ENCODE measurements around the gene ITGAV. TPM values are rescaled to one million over a fixed set of nuclear protein-coding genes. Genes with fewer than 3 reads are reported as not detected.

The ITGAV gene
- total RNA-seq, 2 experiments from 2014 or later, result 2.9 to 3.7 TPM

DNA sequence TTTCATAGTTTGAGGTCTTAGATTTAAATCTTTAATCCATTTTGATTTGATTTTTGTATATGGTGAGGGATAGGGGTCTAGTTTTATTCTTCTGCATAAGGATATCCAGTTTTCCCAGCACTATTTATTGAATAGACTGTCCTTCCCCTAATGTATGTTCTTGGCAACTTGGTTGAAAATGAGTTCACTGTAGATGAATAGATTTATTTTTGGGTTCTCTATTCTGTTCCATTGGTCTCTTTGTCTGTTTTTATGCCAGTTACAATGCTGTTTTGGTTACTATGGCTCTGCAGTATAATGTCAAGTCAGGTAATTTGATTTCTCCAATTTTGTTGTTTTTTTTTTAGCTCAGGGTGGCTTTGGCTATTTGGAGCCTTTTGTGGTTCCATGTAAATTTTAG, 109.9 kb downstream of the ITGAV start:
- ChIA-PET POLR2A (no interaction called here), CTCF (no interaction called here)
- Mint-ChIP-seq H3K4me1 (ENCODE audit: low read depth) (peaks cover 8% of the 10 kb centered on the region), H3K27me3 (peaks cover 40% of the 10 kb centered on the region), H3K36me3 (ENCODE audit: low read depth) (no peaks in the 10 kb centered on the region), H3K4me3 (no peak overlapping the region), H3K9me3 (no peaks in the 10 kb centered on the region), H3K27ac (no peak overlapping the region)
- no peak overlapping the region for H3K4me3 ChIP-seq (ENCODE audit: low read length)
- H3K27me3 ChIP-seq (ENCODE audit: control insufficient read depth in 1 of 2, insufficient read depth in 2 of 2, low read length in 2 of 2), result peaks cover 10 to 14% of the 10 kb centered on the region in 2 experiments
- ATAC-seq (ENCODE audit: poor library complexity) (no peak), DNase-seq (no peak)
- H3K27ac ChIP-seq (ENCODE audit: low read depth in 1 of 2, low read length in 2 of 2), result no peak overlapping the region
- no peaks in the 10 kb centered on the region for H3K4me1 ChIP-seq (ENCODE audit: insufficient read depth, low read length)
- no peaks in the 10 kb centered on the region for H3K36me3 ChIP-seq (ENCODE audit: insufficient read depth, low read length)
- intact Hi-C loops (cut with DNase I, micrococcal nuclease), result no loop called here
- TF ChIP-seq, protein P1, sequence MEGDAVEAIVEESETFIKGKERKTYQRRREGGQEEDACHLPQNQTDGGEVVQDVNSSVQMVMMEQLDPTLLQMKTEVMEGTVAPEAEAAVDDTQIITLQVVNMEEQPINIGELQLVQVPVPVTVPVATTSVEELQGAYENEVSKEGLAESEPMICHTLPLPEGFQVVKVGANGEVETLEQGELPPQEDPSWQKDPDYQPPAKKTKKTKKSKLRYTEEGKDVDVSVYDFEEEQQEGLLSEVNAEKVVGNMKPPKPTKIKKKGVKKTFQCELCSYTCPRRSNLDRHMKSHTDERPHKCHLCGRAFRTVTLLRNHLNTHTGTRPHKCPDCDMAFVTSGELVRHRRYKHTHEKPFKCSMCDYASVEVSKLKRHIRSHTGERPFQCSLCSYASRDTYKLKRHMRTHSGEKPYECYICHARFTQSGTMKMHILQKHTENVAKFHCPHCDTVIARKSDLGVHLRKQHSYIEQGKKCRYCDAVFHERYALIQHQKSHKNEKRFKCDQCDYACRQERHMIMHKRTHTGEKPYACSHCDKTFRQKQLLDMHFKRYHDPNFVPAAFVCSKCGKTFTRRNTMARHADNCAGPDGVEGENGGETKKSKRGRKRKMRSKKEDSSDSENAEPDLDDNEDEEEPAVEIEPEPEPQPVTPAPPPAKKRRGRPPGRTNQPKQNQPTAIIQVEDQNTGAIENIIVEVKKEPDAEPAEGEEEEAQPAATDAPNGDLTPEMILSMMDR (IDR thresholded peaks at IDR 0.05), result no peak
- H3K9me3 ChIP-seq (ENCODE audit: control insufficient read depth in 1 of 2, insufficient read depth in 1 of 2, low read length in 2 of 2), result no peaks in the 10 kb centered on the region

DNA sequence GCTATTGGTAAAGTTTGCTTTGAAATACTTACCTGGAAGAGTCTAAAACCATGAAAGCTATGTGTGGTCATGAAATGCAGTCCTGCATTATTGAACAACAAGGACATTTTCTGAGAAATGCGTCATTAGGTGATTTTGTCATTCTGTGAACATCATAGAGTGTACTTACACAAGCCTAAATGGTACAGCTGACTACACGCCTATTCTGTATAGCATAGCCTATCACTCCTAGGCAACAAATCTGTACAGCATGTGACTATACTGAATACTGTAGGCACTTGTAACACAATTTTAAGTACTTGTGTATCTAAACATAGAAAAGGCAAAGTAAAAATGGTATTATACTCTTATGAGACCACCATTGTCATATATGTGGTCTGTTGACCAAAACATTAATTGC, 112.2 kb downstream of the ITGAV start:
- H3K4me1 Mint-ChIP-seq (ENCODE audit: low read depth), result no peaks in the 10 kb centered on the region
- no peaks in the 10 kb centered on the region for H3K36me3 Mint-ChIP-seq (ENCODE audit: low read depth)
- ATAC-seq (ENCODE audit: poor library complexity) (no peak), DNase-seq (no peak)
- H3K27ac Mint-ChIP-seq, result no peak overlapping the region
- H3K27me3 Mint-ChIP-seq, result peaks cover 21% of the 10 kb centered on the region
- ChIA-PET POLR2A (no interaction called here), CTCF (no interaction called here)
- Histone ChIP-seq H3K36me3 (ENCODE audit: insufficient read depth, low read length) (no peaks in the 10 kb centered on the region), H3K4me3 (ENCODE audit: low read length) (no peak overlapping the region), H3K27me3 (ENCODE audit: control insufficient read depth in 1 of 2, insufficient read depth in 2 of 2, low read length in 2 of 2) (no peaks in the 10 kb centered on the region), H3K27ac (ENCODE audit: low read depth in 1 of 2, low read length in 2 of 2) (no peak overlapping the region), H3K9me3 (ENCODE audit: control insufficient read depth in 1 of 2, insufficient read depth in 1 of 2, low read length in 2 of 2) (no peaks in the 10 kb centered on the region), H3K4me1 (ENCODE audit: insufficient read depth, low read length) (no peaks in the 10 kb centered on the region)
- H3K4me3 Mint-ChIP-seq, result no peak overlapping the region
- H3K9me3 Mint-ChIP-seq, result no peaks in the 10 kb centered on the region
- TF ChIP-seq, protein P1 (IDR thresholded peaks at IDR 0.05), result no peak
- intact Hi-C loops (cut with DNase I, micrococcal nuclease), result no loop called here

DNA sequence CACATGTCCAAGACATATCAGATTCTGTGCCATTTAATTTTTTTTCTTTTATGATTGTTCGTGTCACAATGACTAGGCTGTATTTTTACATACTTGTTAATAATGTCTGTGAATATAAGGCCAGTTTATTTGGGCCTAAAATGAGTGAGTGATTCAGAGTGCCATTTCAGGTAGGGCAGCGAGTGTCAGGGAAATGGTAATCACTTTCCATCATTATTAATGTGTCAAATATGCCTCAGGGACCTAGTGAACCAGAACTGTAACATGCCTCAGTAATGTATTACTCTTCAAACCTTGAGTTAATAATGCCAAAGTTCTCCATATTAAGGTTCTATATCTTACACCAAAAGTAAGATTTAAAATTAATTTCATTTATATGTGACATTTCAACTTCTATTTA, 112.6 kb downstream of the ITGAV start:
- POLR2A ChIA-PET, result no interaction called here
- Histone ChIP-seq H3K4me1 (ENCODE audit: insufficient read depth, low read length) (no peaks in the 10 kb centered on the region), H3K27ac (ENCODE audit: low read depth in 1 of 2, low read length in 2 of 2) (no peak overlapping the region), H3K27me3 (ENCODE audit: control insufficient read depth in 1 of 2, insufficient read depth in 2 of 2, low read length in 2 of 2) (no peaks in the 10 kb centered on the region), H3K36me3 (ENCODE audit: insufficient read depth, low read length) (no peaks in the 10 kb centered on the region), H3K9me3 (ENCODE audit: control insufficient read depth in 1 of 2, insufficient read depth in 1 of 2, low read length in 2 of 2) (no peaks in the 10 kb centered on the region), H3K4me3 (ENCODE audit: low read length) (no peak overlapping the region)
- TF ChIP-seq, protein P1 (IDR thresholded peaks at IDR 0.05), result no peak
- Mint-ChIP-seq H3K27ac (no peak overlapping the region), H3K27me3 (peaks cover 21% of the 10 kb centered on the region), H3K9me3 (no peaks in the 10 kb centered on the region), H3K4me1 (ENCODE audit: low read depth) (no peaks in the 10 kb centered on the region), H3K36me3 (ENCODE audit: low read depth) (no peaks in the 10 kb centered on the region), H3K4me3 (no peak overlapping the region)
- CTCF ChIA-PET, result no interaction called here
- intact Hi-C loops (cut with DNase I, micrococcal nuclease), result no loop called here
- no peak for ATAC-seq (ENCODE audit: poor library complexity)
- DNase-seq, result no peak

Measured in CD4-positive, alpha-beta T cell (primary cell).